Fibroblast of skin of back (primary cell): ENCODE data around the gene MORC3.
"Not testable (repeated sequence)": the region's sequence is repeated elsewhere in the genome, so short reads cannot be mapped to it uniquely, and the experiment has no call there.

Source experiments
- DNase-seq: peaks from one replicate; pipeline ENCODE4 v3.0.0-alpha.2; 2013

The MORC3 gene

GRCh38 chr21:36325373-36326010 lies 5.5 kb downstream of the MORC3 start:
- peak; percentile 16 for DNase-seq

- DNase-seq: peak; percentile 63
These were observed 10.9 kb downstream of the MORC3 start for GRCh38 chr21:36330904-36331303.

- DNase-seq: peak; percentile 83
These were observed 17.1 kb downstream of the MORC3 start for GRCh38 chr21:36337099-36337509.

GRCh38 chr21:36338975-36339374 lies 19.0 kb downstream of the MORC3 start:
- DNase-seq: no peak

- DNase-seq: not testable (repeated sequence)
These were observed 22.6 kb downstream of the MORC3 start for GRCh38 chr21:36342581-36342980.

GRCh38 chr21:36344931-36345330 lies 24.9 kb downstream of the MORC3 start:
- DNase-seq: no peak

- peak; percentile 36 for DNase-seq
These were observed 27.4 kb downstream of the MORC3 start for GRCh38 chr21:36347278-36347961.

- peak; percentile 41 for DNase-seq
These were observed 27.9 kb downstream of the MORC3 start for GRCh38 chr21:36347962-36348328.

GRCh38 chr21:36349315-36349714 lies 29.3 kb downstream of the MORC3 start:
- DNase-seq: no peak

GRCh38 chr21:36350282-36350910 lies 30.4 kb downstream of the MORC3 start:
- peak; percentile 80 for DNase-seq

GRCh38 chr21:36354918-36355680 lies 35.1 kb downstream of the MORC3 start:
- no peak for DNase-seq

GRCh38 chr21:36355868-36356267 lies 35.9 kb downstream of the MORC3 start:
- no peak for DNase-seq

GRCh38 chr21:36359185-36359584 lies 39.2 kb downstream of the MORC3 start:
- DNase-seq: no peak

- DNase-seq: no peak
These were observed 49.2 kb downstream of the MORC3 start for GRCh38 chr21:36369064-36369685.

- no peak for DNase-seq
These were observed 56.0 kb downstream of the MORC3 start for GRCh38 chr21:36375994-36376393.

GRCh38 chr21:36377391-36377842 lies 57.4 kb downstream of the MORC3 start:
- DNase-seq: no peak

- DNase-seq: peak; percentile 8
These were observed 59.3 kb downstream of the MORC3 start for GRCh38 chr21:36379251-36379650.

GRCh38 chr21:36381841-36382589 lies 62.0 kb downstream of the MORC3 start:
- DNase-seq: peak; percentile 7

- not testable (repeated sequence) for DNase-seq
These were observed 62.7 kb downstream of the MORC3 start for GRCh38 chr21:36382722-36383121.

- no peak for DNase-seq
These were observed 64.9 kb downstream of the MORC3 start for GRCh38 chr21:36384885-36385232.

GRCh38 chr21:36385233-36386030 lies 65.4 kb downstream of the MORC3 start, which contains the start of gene CHAF1B:
Gene CHAF1B (plus strand): TSS chr21:36385392. CDS start chr21:36386137, 745 bp downstream.
- peak; percentile 67 for DNase-seq
